Kidney epithelial cell (primary cell): ENCODE measurements around the gene DUOXA1. TPM values are rescaled to one million over a fixed set of nuclear protein-coding genes. Genes with fewer than 3 reads are reported as not detected.

Experiments used
- DNase-seq: peaks from one replicate; pipeline ENCODE4 v3.0.0-alpha.2; 2010; ENCODE audit warnings: low read depth
- H3K27me3 ChIP-seq: 2 replicates; pipeline ENCODE4 v1.6.0; 2011; ENCODE audit warnings: low read length; ENCODE audit not compliant: control insufficient read depth, insufficient read depth
- H3K36me3 ChIP-seq: 2 replicates; pipeline ENCODE4 v1.5.1; 2011; ENCODE audit warnings: low read length; ENCODE audit not compliant: control insufficient read depth, insufficient read depth
- H3K4me3 ChIP-seq: 2 replicates; pipeline ENCODE4 v1.5.1; 2011; ENCODE audit warnings: low read depth, mild to moderate bottlenecking, control low read depth, low read length
- CTCF ChIP-seq: IDR thresholded peaks from 2 replicates; pipeline ENCODE4 v1.5.1; 2011; ENCODE audit warnings: mild to moderate bottlenecking, moderate library complexity, low read length, control low read depth, inconsistent platforms; ENCODE audit not compliant: insufficient read depth, poor library complexity, severe bottlenecking
- total RNA-seq: library from RNA; depleted of rRNA; stranded (reverse); fragments of >200 nt; gene quantifications from 2 replicates; pipeline ENCODE4 v1.2.3, GENCODE V29; 2015

The DUOXA1 gene
- total RNA-seq, 1 donor from 2014 or later = not detected

GRCh38 chr15:45116482-45117307 is 13.0 kb downstream of the DUOXA1 start:
- peaks cover 61% of the 10 kb centered on the region for H3K27me3 ChIP-seq

GRCh38 chr15:45116006-45116481 is 13.6 kb downstream of the DUOXA1 start:
- no peaks in the 10 kb centered on the region for H3K36me3 ChIP-seq
- no peak for DNase-seq
- H3K27me3 ChIP-seq = peaks cover 67% of the 10 kb centered on the region
- no peak for TF ChIP-seq CTCF
- H3K4me3 ChIP-seq = no peak overlapping the region

More at GRCh38 chr15:45116482-45117307, 13.0 kb downstream of the DUOXA1 start:
- no peak overlapping the region for H3K4me3 ChIP-seq
- no peak for DNase-seq
- TF ChIP-seq CTCF = no peak
- no peaks in the 10 kb centered on the region for H3K36me3 ChIP-seq

- peaks cover 71% of the 10 kb centered on the region for H3K27me3 ChIP-seq
- H3K4me3 ChIP-seq = no peak overlapping the region
- no peaks in the 10 kb centered on the region for H3K36me3 ChIP-seq
- DNase-seq = no peak
- no peak for TF ChIP-seq CTCF
These were observed 14.3 kb downstream of the DUOXA1 start for GRCh38 chr15:45115312-45115820.

- no peak for DNase-seq
- TF ChIP-seq CTCF = no peak
- Histone ChIP-seq H3K36me3 (no peaks in the 10 kb centered on the region), H3K4me3 (no peak overlapping the region), H3K27me3 (peaks cover 78% of the 10 kb centered on the region)
These were observed 15.0 kb downstream of the DUOXA1 start for GRCh38 chr15:45114751-45115085.

GRCh38 chr15:45114076-45114750 is 15.5 kb downstream of the DUOXA1 start, which contains the start of the genes DUOX2 and DUOXA2:
Gene DUOX2, minus strand, starts transcription at chr15:45114172. Its CDS starts 761 bp downstream, at chr15:45113411.
Gene DUOXA2, plus strand, starts transcription at chr15:45114326. Its CDS starts 280 bp downstream, at chr15:45114606.
- peaks cover 81% of the 10 kb centered on the region for H3K27me3 ChIP-seq
- no peak within 1 kb of the TSS for H3K4me3 ChIP-seq
- TF ChIP-seq CTCF = no peak
- DNase-seq = no peak
- H3K36me3 ChIP-seq = no peaks in the 10 kb centered on the region
